RWPE1 (cell line): ENCODE results near the gene IFNAR1.

ENCODE experiments used
- CTCF ChIA-PET: fragments of 350-600 bp; sonication (Branson Sonifier 250); formaldehyde crosslinking; extraction: SDS; loops from one replicate; lab custom pipeline; 2021; lab: Yijun Ruan, JAX
- POLR2A ChIA-PET: fragments of 400-600 bp; formaldehyde crosslinking; extraction: SDS; loops from one replicate; lab custom pipeline; 2020; ENCODE audit warnings: antibody characterized with exemption; ENCODE audit not compliant: low non-redundant PET; lab: Yijun Ruan, JAX
- DNase-seq: peaks from one replicate; pipeline ENCODE4 v3.0.0; 2012; ENCODE audit warnings: low spot score
- H3K27ac ChIP-seq: fragments of 450-650 bp; 2 replicates; pipeline ENCODE4 v1.5.1; 2017
- CTCF ChIP-seq: fragments of 450-650 bp; conservative IDR thresholded peaks from 2 replicates; pipeline ENCODE4 v1.5.1; 2017; ENCODE audit warnings: low read depth, mild to moderate bottlenecking

IFNAR1 gene

GRCh38 chr21:33324291-33325221, at the start of gene IFNAR1:
TSS of gene IFNAR1 (plus strand) at chr21:33324970. CDS start at chr21:33325056, 86 bp downstream.
- ChIA-PET CTCF (interaction anchor here (0.5 to 0.7 kb wide), 4 partner anchors 30 to 123 kb away, joined by 3 read pairs; no protein-coding TSS in a partner anchor), POLR2A (interaction anchor here (0.6 to 1.0 kb wide), 2 partner anchors 58 to 272 kb away, joined by 3 read pairs; no protein-coding TSS in a partner anchor)
- H3K27ac ChIP-seq = peak within 1 kb of the TSS; percentile 94
- TF ChIP-seq CTCF = no peak
- peak; percentile 90 for DNase-seq

- H3K27ac ChIP-seq = no peak overlapping the region
- no peak for TF ChIP-seq CTCF
- ChIA-PET POLR2A (no interaction called here), CTCF (interaction anchor here (0.6 kb wide), 1 partner anchor 12 kb away, joined by 3 read pairs; no protein-coding TSS in a partner anchor)
- DNase-seq = no peak
Measured at GRCh38 chr21:33278721-33279120, 46.0 kb upstream of the IFNAR1 start.

- no peak for DNase-seq
- ChIA-PET POLR2A (no interaction called here), CTCF (interaction anchor here (0.6 kb wide), 1 partner anchor 12 kb away, joined by 3 read pairs; no protein-coding TSS in a partner anchor)
- no peak overlapping the region for H3K27ac ChIP-seq
- TF ChIP-seq CTCF = no peak
Measured at GRCh38 chr21:33279330-33279820, 45.4 kb upstream of the IFNAR1 start.

DNA sequence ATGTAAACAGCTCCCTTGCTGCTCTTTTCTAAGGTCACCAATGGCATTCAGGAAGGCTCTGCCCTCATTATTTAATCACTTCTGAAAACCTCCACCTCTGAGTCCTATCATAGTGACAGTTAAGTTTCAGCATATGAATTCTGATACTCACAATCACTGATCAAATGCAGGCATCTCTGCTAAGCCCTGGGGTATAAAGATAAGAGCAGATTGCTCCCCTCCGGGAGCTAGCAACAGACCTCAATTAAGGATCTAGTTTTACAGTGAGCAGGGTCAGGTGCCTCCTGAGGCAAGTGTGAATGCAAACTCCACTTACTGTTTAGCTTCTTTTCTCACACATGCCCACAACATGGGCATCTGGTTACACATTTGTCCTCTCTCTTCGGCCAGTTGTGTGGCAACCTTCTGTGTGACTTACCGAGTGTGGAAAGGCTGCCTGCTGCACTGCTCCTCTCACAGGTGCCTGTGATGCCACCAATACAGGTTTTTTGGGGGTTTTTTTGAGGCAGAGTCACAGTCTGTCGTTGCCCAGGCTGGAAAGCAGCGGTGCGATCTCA, 43.6 kb upstream of the IFNAR1 start:
- no peak for DNase-seq
- ChIA-PET POLR2A (no interaction called here), CTCF (no interaction called here)
- no peak overlapping the region for H3K27ac ChIP-seq
- TF ChIP-seq CTCF = no peak

- ChIA-PET CTCF (no interaction called here), POLR2A (no interaction called here)
- no peak for TF ChIP-seq CTCF
- H3K27ac ChIP-seq = no peak overlapping the region
- DNase-seq = no peak
Measured at GRCh38 chr21:33283203-33283602, 41.6 kb upstream of the IFNAR1 start.

DNA sequence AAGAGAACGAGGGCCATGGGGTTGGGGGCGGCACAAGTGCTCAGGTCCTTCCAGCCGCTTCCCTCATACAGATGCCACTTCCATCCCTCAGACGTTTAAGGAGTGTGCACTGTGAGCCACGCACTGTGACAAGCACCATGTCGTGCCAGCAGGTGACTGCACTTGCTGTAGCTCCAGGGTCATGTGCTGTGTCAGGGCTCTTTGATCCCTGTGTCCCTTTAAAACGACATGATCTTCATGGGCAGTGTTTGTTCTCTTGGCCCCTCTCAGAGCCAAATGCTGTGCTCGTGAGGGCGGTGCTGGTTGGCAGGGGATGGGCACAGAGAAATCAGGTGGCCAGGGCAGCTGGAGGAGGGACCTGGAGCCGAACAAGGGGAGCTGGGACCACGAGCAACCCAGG, 38.7 kb upstream of the IFNAR1 start:
- TF ChIP-seq CTCF = no peak
- CTCF ChIA-PET = no interaction called here
- peak overlapping the region; percentile 77 for H3K27ac ChIP-seq
- no peak for DNase-seq
- POLR2A ChIA-PET = no interaction called here
